Measurements from ENCODE around the gene OTOF. TPM values are rescaled to one million over a fixed set of nuclear protein-coding genes. Genes with fewer than 3 reads are reported as not detected.

OTOF gene
- total RNA-seq, 1 donor from 2014 or later = 0.15 TPM

DNA sequence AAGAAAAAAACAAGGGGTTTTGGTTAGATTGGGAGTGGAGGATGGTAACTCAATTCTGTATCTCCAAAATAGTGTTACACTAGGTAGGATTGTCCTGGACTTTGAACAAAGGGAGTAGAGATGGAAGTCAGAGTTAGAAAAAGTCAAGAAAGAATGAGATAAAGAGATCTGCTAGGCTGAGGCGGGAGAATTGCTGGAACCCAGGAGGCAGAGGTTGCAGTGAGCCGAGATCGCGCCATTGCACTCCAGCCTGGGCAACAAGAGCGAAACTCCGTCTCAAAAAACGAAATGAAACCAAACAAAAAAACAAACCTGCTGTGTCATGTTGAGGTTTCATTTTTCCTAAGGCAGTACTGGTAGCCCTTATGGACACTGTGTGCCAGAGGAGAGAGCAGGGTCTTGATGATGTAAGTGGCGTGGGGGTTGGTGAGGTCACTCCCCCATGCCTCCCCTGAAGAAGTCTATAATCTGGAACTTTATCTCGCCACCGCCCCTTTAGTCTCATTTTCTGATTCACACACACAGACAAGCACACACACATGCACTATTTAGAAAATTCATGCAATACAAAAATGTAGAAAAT lies 65.7 kb downstream of the OTOF start:
- DNase-seq (ENCODE audit: low read depth) = peak; percentile 27

DNA sequence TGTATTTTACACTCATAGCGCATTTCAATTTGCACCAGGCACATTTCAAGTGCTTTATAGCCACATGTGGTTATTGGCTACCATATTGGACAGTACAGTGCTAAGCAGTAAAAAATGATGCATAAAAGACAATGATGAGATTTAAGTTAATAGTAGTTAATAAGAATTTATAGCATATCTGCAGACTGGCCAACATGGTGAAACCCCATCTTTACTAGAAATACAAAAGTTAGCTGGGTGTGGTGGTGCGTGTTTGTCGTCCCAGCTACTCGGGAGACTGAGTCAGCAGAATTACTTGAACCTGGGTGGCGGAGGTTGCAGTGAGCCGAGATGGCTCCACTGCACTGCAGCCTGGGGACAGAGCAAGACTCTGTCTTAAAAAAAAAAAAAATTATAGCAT lies 66.5 kb downstream of the OTOF start:
- DNase-seq (ENCODE audit: low read depth) = no peak

DNA sequence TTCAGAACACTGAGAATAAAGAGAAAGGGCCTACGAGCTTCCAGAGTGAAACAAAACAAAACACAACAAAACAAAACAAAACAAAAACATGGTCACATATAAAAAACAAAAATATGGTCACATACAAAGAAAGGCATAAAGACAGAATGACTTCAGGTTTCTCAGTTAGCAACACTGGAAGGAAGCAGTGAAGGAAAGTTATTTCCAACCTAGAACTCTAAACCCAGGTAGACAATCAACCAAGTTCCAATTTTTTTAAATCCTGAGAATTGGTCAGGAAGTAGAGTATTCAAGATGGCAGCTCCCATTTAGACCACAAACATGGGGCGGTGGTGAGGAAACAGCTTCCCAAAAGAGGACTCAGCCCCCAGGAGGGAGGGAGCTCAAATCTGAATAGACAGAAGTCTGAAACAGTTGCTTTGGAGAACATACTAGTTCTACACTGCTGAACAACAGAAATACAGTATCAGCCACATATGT lies 67.1 kb downstream of the OTOF start:
- DNase-seq (ENCODE audit: low read depth) = no peak

DNA sequence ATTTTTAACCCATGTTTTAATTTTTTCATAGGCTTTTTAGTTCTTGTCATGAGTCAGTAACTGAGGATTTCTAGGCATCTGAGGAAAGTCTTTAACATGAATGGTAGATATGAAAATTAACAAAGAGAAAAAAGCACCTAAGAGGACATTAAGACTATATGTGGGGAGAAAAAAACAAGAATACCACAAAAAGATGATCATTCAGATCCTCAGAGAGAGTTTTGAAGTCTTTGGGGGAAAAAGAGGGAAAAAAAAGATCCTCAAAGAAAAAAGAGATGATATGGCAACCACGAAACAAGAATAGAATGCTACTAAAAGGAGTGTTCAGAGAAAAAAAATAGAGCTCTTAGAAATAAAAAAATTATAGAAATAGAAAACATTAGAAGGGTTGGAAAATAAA lies 68.1 kb downstream of the OTOF start:
- DNase-seq (ENCODE audit: low read depth) = no peak

DNA sequence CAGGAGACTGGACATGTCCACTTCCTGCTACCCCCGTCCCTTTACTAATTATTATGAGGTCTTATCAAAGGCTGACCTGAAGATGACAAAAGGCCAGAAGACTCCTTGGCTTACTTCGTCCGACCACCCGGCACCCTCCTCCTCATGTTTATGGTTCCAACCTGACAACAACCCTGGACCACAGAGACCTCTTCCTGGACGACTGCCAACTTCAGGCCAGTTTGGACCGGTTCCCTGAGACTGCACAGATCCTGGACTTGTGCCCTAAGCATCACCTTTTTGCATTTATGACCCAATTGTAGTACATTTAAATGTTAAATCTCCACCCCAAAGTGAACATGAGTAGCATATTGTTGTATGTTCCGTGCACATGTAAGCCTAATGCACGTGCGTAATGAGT lies 70.4 kb downstream of the OTOF start:
- no peak for DNase-seq (ENCODE audit: low read depth)

Other genes with a start within 250 kb of the OTOF start
- 150 and 169 TPM in 2 replicates for gene HADHA, start 233.5 kb downstream of the OTOF start, total RNA-seq
- gene HADHB, start 233.2 kb downstream of the OTOF start, total RNA-seq = 123 and 195 TPM in 2 replicates
- gene SELENOI, start 132.0 kb downstream of the OTOF start, total RNA-seq = 21.4 and 46.7 TPM in 2 replicates
- 0.10 TPM in 1 of 2 replicates, not detected in the other for gene ADGRF3, start 131.3 kb downstream of the OTOF start, total RNA-seq
- 0.25 TPM in 1 of 2 replicates, not detected in the other for gene DRC1, start 76.2 kb downstream of the OTOF start, total RNA-seq
- gene CIB4, start 163.2 kb upstream of the OTOF start, total RNA-seq = not detected in 2 replicates
- 9.6 and 13.7 TPM in 2 replicates for gene KCNK3, start 214.6 kb upstream of the OTOF start, total RNA-seq